Psoas muscle (tissue), 8 donors: Measurements from ENCODE around the gene AGFG2. TPM values are rescaled to one million over a fixed set of nuclear protein-coding genes. Genes with fewer than 3 reads are reported as not detected.
"Not testable (repeated sequence)": the region's sequence is repeated elsewhere in the genome, so short reads cannot be mapped to it uniquely, and the experiment has no call there.

Experiments
- ATAC-seq, 4 donors: fragments of 200-7000 bp; cut with Tn5 transposase; one replicate each; pipeline ENCODE4 v1.9.1; 2020; ENCODE audit warnings: moderate library complexity in 3 of 4, mild to moderate bottlenecking in 2 of 4
- DNase-seq, 2 donors: peaks; one replicate each; pipeline ENCODE4 v3.0.0-alpha.2; 2020
- H3K27ac ChIP-seq: fragments of 200-600 bp; one replicate; pipeline ENCODE4 v1.8.0; 2022
- H3K27me3 ChIP-seq, 3 donors: fragments of 200-600 bp in 1 of 3; one replicate each; pipeline versions ENCODE4 v1.6.1 to v1.8.0; 2013 to 2022; ENCODE audit warnings: low read length in 2 of 3, mild to moderate bottlenecking in 2 of 3, moderate library complexity in 1 of 3; ENCODE audit not compliant: insufficient read depth in 3 of 3
- H3K36me3 ChIP-seq, 2 donors: fragments of 200-600 bp in 1 of 2; one replicate each; pipeline versions ENCODE4 v1.6.1 to v1.8.0; 2013 to 2022; ENCODE audit warnings: low read depth in 1 of 2, mild to moderate bottlenecking in 1 of 2, moderate library complexity in 1 of 2; ENCODE audit not compliant: insufficient read depth in 1 of 2
- H3K4me1 ChIP-seq: fragments of 200-600 bp; one replicate; pipeline ENCODE4 v1.8.0; 2022
- H3K4me3 ChIP-seq: fragments of 200-600 bp; one replicate; pipeline ENCODE4 v1.8.0; 2022; ENCODE audit warnings: mild to moderate bottlenecking
- H3K9me3 ChIP-seq: fragments of 200-600 bp; one replicate; pipeline ENCODE4 v1.8.0; 2022
- WGBS, 3 donors: extraction: QIAGEN DNeasy Blood & Tissue Kit; methylation state at CpG; one replicate each; pipeline versions ENCODE4 v1.1.6 to v1.1.7; 2013; 5-methylcytosine and 5-hydroxymethylcytosine counted together
- intact Hi-C, 2 donors: fragments of 100-400 bp; cut with DNase I; formaldehyde crosslinking; loops; one replicate each; pipeline versions ENCODE4 v1.11.0 to v1.14.2; 2022
- polyA plus RNA-seq, 3 donors: library from polyadenylated mRNA; stranded (reverse); fragments of 200-250 nt; gene quantifications; one replicate each; pipeline ENCODE4 v1.2.3, GENCODE V29; 2013
- total RNA-seq, 4 donors: library from RNA; stranded (reverse); fragmentation: NEBNext Ultra II Directional in 2 of 4; extraction: Animal tissue kit (Norgen Biotek cat#: 25700) in 2 of 4; gene quantifications; one replicate each; pipeline versions ENCODE4 v1.2.1 to v1.2.4, GENCODE V29; 2021 to 2023
- TF ChIP-seq, protein P1 (sequence below): fragments of 200-600 bp; IDR thresholded peaks from one replicate; pipeline ENCODE4 v1.8.0; 2022; ENCODE audit warnings: antibody characterized with exemption
- donor health status: healthy with polysubstance abuse.
- donor health status: DM: no; HTN: no; CAD: no; lungs with moderate emphysema.
- donor health status: Bipolar disorder and iron deficiency.
- donor health status: healthy.
- donor health status: DM: yes; HTN: yes; CAD: no.
- donor health status: DM: no; HTN: no; CAD: no.
- donor health status: DM: no; HTN: no; CAD: no.
- donor health status: DM: yes; HTN: yes; CAD: no.

AGFG2 gene
- total and polyA plus RNA-seq, 7 donors: 4.8 to 14.7 (median 8.8) TPM

DNA sequence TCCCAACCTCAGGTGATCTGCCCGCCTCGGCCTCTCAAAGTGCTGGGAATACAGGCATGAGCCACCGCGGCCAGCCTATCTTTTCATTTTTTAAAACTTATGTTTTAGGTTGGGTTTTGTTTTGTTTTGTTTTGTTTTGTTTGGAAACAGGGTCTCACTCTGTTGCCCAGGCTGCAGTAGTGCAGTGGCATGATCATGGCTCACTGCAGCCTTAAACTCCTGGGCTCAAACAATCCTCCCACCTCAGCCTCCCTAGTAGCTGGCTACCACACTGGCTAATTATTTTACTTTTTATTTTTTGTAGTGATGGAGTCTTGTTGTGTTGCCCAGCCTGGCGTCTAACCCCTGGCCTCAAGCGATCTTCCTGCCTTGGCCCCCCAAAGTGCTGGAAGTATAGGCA is 19.4 kb upstream of the AGFG2 start:
- Histone ChIP-seq H3K4me1 (no peaks in the 10 kb centered on the region), H3K4me3 (no peak overlapping the region), H3K27me3 (no peaks in the 10 kb centered on the region), H3K36me3 (no peaks in the 10 kb centered on the region), H3K9me3 (no peaks in the 10 kb centered on the region), H3K27ac (no peak overlapping the region)
- ATAC-seq (no peak), DNase-seq (no peak)
- 75 to 83% (median 81%) methylated on average over 6 of the region's 6 CpGs for WGBS, 3 donors
- intact Hi-C loops: no loop called here
- TF ChIP-seq, protein P1, sequence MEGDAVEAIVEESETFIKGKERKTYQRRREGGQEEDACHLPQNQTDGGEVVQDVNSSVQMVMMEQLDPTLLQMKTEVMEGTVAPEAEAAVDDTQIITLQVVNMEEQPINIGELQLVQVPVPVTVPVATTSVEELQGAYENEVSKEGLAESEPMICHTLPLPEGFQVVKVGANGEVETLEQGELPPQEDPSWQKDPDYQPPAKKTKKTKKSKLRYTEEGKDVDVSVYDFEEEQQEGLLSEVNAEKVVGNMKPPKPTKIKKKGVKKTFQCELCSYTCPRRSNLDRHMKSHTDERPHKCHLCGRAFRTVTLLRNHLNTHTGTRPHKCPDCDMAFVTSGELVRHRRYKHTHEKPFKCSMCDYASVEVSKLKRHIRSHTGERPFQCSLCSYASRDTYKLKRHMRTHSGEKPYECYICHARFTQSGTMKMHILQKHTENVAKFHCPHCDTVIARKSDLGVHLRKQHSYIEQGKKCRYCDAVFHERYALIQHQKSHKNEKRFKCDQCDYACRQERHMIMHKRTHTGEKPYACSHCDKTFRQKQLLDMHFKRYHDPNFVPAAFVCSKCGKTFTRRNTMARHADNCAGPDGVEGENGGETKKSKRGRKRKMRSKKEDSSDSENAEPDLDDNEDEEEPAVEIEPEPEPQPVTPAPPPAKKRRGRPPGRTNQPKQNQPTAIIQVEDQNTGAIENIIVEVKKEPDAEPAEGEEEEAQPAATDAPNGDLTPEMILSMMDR: no peak

DNA sequence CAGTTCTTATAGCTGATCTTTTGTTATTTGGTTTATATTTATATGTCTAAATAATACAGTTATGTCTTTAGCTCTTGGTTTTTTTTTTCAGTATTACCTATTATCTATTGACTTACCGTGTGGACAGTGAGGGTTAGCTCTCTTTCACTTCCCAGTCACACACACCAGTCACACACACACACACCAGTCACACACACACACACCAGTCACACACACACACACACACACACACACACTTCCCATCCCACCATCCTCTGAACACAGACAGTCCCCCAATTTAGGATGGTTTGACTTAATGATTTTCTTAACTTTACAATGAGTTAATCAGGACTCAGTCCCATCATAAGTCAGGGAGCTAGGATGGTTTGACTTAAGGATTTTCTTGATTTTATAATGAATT is 18.9 kb upstream of the AGFG2 start:
- H3K4me3 ChIP-seq: no peak overlapping the region
- H3K36me3 ChIP-seq: no peaks in the 10 kb centered on the region
- H3K27me3 ChIP-seq: no peaks in the 10 kb centered on the region
- H3K4me1 ChIP-seq: no peaks in the 10 kb centered on the region
- intact Hi-C loops: no loop called here
- 16 to 21% (median 21%) methylated on average over 1 of the region's 1 CpG for WGBS, 3 donors
- DNase-seq (no peak), ATAC-seq (no peak)
- H3K27ac ChIP-seq: no peak overlapping the region
- H3K9me3 ChIP-seq: no peaks in the 10 kb centered on the region
- TF ChIP-seq, protein P1: no peak

DNA sequence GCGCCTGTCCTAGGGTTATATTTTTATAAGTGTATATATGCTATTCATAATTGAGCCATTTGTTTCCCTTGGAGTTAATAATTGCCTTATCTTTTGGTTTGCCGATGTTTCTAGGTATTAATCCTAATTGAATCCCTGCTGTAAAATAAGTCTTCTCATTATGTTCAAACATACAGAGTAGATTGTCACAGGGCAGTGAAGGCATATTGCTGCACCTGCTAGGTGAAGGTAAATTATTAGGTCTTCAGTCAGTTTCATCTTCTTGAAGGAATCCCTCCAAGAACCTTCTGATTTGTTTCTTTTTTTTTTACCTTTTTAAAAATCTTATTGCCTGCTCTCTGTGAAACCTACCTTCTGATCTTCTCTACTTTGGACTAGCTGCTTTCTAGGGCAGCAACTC is 17.9 kb upstream of the AGFG2 start:
- H3K4me1 ChIP-seq: no peaks in the 10 kb centered on the region
- H3K4me3 ChIP-seq: no peak overlapping the region
- no peaks in the 10 kb centered on the region for H3K36me3 ChIP-seq
- intact Hi-C loops: no loop called here
- no peak for ATAC-seq
- H3K9me3 ChIP-seq: no peaks in the 10 kb centered on the region
- DNase-seq: no peak
- 91 to 97% (median 93%) methylated on average over 2 of the region's 2 CpGs for WGBS, 3 donors
- no peaks in the 10 kb centered on the region for H3K27me3 ChIP-seq
- H3K27ac ChIP-seq: no peak overlapping the region
- TF ChIP-seq, protein P1: no peak

DNA sequence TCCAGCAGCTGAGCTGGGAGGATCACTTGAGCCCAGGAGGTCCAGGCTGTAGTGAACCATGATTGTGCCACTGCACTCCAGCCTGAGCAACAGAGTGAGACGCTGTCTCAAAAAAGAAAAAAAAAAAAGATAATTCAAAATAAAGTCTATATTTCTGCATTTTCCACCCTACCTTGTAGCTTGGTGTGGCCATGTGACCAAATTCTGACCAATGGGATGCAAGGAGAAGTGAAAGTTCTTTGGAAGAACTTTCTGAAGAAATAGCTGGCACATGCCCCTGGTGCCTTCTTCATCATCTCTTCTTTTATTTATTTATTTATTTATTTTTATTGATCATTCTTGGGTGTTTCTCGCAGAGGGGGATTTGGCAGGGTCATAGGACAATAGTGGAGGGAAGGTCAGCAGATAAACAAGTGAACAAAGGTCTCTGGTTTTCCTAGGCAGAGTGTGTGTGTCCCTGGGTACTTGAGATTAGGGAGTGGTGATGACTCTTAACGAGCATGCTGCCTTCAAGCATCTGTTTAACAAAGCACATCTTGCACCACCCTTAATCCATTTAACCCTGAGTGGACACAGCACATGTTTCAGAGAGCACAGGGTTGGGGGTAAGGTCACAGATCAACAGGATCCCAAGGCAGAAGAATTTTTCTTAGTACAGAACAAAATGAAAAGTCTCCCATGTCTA is 17.0 kb upstream of the AGFG2 start:
- H3K4me1 ChIP-seq, H3K27me3 ChIP-seq, ATAC-seq, H3K36me3 ChIP-seq, intact Hi-C loops, H3K4me3 ChIP-seq, H3K27ac ChIP-seq, DNase-seq, H3K9me3 ChIP-seq: not testable (repeated sequence)
- WGBS, 3 donors: 80% methylated on average over 2 of the region's 3 CpGs

DNA sequence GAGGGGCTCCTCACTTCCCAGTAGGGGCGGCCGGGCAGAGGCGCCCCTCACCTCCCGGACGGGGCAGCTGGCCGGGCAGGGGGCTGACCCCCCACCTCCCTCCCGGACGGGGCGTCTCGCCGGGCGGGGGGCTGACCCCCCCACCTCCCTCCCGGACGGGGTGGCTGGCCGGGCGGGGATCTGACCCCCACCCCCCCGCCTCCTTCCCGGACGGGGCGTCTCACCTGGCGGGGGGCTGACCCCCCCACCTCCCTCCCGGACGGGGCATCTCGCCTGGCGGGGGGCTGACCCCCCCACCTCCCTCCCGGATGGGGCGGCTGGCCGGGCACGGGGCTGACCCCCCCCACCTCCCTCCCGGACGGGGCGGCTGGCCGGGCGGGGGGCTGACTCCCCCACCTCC is 15.8 kb upstream of the AGFG2 start:
- DNase-seq, H3K27me3 ChIP-seq, H3K27ac ChIP-seq, ATAC-seq, H3K36me3 ChIP-seq, H3K4me1 ChIP-seq, intact Hi-C loops, H3K4me3 ChIP-seq, H3K9me3 ChIP-seq: not testable (repeated sequence)
- WGBS, 3 donors: 86 to 100% (median 91%) methylated on average over 4 to 29 of the region's 34 CpGs

DNA sequence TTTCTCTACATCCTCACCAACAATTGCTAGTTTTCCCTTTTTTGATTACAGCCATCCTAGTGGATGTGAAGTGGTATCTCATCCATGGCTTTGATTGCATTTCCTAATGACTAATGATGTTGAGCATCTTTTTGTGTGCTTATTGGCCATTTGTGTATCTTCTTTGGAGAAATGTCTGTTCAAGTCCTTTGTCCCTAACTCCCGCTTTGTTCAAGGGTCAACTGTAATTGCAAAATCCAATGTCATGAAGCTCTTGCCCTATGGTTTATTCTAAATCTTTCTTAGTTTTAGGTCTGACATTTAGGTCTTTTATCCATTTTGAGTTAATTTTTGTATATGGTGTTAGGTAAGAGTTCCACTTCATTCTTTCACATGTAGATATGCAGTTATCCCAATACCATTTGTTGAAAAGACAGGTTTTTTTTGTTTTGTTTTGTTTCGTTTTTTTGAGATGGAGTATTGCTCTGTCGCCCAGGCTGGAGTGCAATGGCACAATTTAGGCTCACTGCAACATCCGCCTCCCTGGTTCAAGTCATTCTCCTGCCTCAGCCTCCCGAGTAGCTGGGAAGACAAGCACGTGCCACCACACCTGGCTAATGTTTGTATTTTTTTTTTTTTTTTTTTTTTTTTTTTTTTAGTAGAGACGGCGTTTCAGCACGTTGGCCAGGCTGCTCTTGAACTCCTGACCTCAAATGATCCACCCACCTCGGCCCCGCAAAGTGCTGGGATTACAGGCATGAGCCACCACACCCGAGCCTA is 10.7 kb upstream of the AGFG2 start:
- WGBS, 3 donors: 67 to 70% (median 69%) methylated on average over 12 of the region's 12 CpGs

More for the DNA sequence above, 10.7 kb upstream of the AGFG2 start:
- ATAC-seq, H3K9me3 ChIP-seq, H3K27ac ChIP-seq, H3K36me3 ChIP-seq, H3K4me1 ChIP-seq, DNase-seq, intact Hi-C loops, H3K4me3 ChIP-seq: not testable (repeated sequence)
- H3K27me3 ChIP-seq: peaks cover 0 to 11% (median 0%) of the 10 kb centered on the region in 3 donors
